Measurements from ENCODE around the gene ICA1.

Gene ICA1

GRCh38 chr7:8261711-8262695 lies at the start of gene ICA1:
Gene ICA1, minus strand, starts transcription at chr7:8262167. Its CDS starts 26,241 bp downstream, at chr7:8235926.
- no peak within 1 kb of the TSS for H3K27ac ChIP-seq (ENCODE audit: poor library complexity, severe bottlenecking)

GRCh38 chr7:8310876-8311275 lies 48.9 kb upstream of the ICA1 start:
- H3K36me3 ChIP-seq (ENCODE audit: low read depth): no peaks in the 10 kb centered on the region
- no peak for ATAC-seq (ENCODE audit: low read depth)
- no peak overlapping the region for H3K4me3 ChIP-seq (ENCODE audit: severe bottlenecking)
- H3K4me1 ChIP-seq (ENCODE audit: insufficient read depth, poor library complexity, severe bottlenecking): no peaks in the 10 kb centered on the region
- no peak for TF ChIP-seq CTCF (IDR thresholded peaks at IDR 0.05; ENCODE audit: poor library complexity, severe bottlenecking)
- no peak overlapping the region for H3K27ac ChIP-seq (ENCODE audit: poor library complexity, severe bottlenecking)
- no peak for DNase-seq (ENCODE audit: low spot score)
- no peaks in the 10 kb centered on the region for H3K9me3 ChIP-seq (ENCODE audit: severe bottlenecking)
- H3K27me3 ChIP-seq (ENCODE audit: insufficient read depth, poor library complexity, severe bottlenecking): peaks cover 3% of the 10 kb centered on the region

More at GRCh38 chr7:8261711-8262695, at the start of gene ICA1:
- TF ChIP-seq CTCF (IDR thresholded peaks at IDR 0.05; ENCODE audit: poor library complexity, severe bottlenecking): peak; percentile 14
- ATAC-seq (ENCODE audit: low read depth): peak; percentile 83
- H3K36me3 ChIP-seq (ENCODE audit: low read depth): no peaks in the 10 kb centered on the region
- H3K4me3 ChIP-seq (ENCODE audit: severe bottlenecking): peak within 1 kb of the TSS; percentile 51
- no peaks in the 10 kb centered on the region for H3K9me3 ChIP-seq (ENCODE audit: severe bottlenecking)
- H3K27me3 ChIP-seq (ENCODE audit: insufficient read depth, poor library complexity, severe bottlenecking): peaks cover 6% of the 10 kb centered on the region
- peak; percentile 68 for DNase-seq (ENCODE audit: low spot score)
- H3K4me1 ChIP-seq (ENCODE audit: insufficient read depth, poor library complexity, severe bottlenecking): no peaks in the 10 kb centered on the region

- DNase-seq (ENCODE audit: low spot score): no peak
- no peak for TF ChIP-seq CTCF (IDR thresholded peaks at IDR 0.05; ENCODE audit: poor library complexity, severe bottlenecking)
- no peak overlapping the region for H3K4me3 ChIP-seq (ENCODE audit: severe bottlenecking)
- no peaks in the 10 kb centered on the region for H3K36me3 ChIP-seq (ENCODE audit: low read depth)
- H3K9me3 ChIP-seq (ENCODE audit: severe bottlenecking): no peaks in the 10 kb centered on the region
- H3K27ac ChIP-seq (ENCODE audit: poor library complexity, severe bottlenecking): no peak overlapping the region
- H3K27me3 ChIP-seq (ENCODE audit: insufficient read depth, poor library complexity, severe bottlenecking): no peaks in the 10 kb centered on the region
- peak; percentile 27; the same call in 1 of the 3 replicates for ATAC-seq (ENCODE audit: low read depth)
- no peaks in the 10 kb centered on the region for H3K4me1 ChIP-seq (ENCODE audit: insufficient read depth, poor library complexity, severe bottlenecking)
These were observed 43.8 kb upstream of the ICA1 start for GRCh38 chr7:8305625-8306388.

GRCh38 chr7:8305104-8305503 lies 43.1 kb upstream of the ICA1 start:
- no peaks in the 10 kb centered on the region for H3K9me3 ChIP-seq (ENCODE audit: severe bottlenecking)
- ATAC-seq (ENCODE audit: low read depth) (no peak), DNase-seq (ENCODE audit: low spot score) (no peak)
- TF ChIP-seq CTCF (IDR thresholded peaks at IDR 0.05; ENCODE audit: poor library complexity, severe bottlenecking): no peak
- no peak overlapping the region for H3K27ac ChIP-seq (ENCODE audit: poor library complexity, severe bottlenecking)
- no peaks in the 10 kb centered on the region for H3K27me3 ChIP-seq (ENCODE audit: insufficient read depth, poor library complexity, severe bottlenecking)
- no peaks in the 10 kb centered on the region for H3K4me1 ChIP-seq (ENCODE audit: insufficient read depth, poor library complexity, severe bottlenecking)
- no peaks in the 10 kb centered on the region for H3K36me3 ChIP-seq (ENCODE audit: low read depth)
- H3K4me3 ChIP-seq (ENCODE audit: severe bottlenecking): no peak overlapping the region

Measured in RWPE2 (cell line).